ENCODE data around the gene COL6A1. TPM values are rescaled to one million over a fixed set of nuclear protein-coding genes. Genes with fewer than 3 reads are reported as not detected.

COL6A1 gene
- total RNA-seq, 1 experiment from 2014 or later: 87.5 TPM

GRCh38 chr21:45983981-45984551, 2.5 kb downstream of the COL6A1 start:
- intact Hi-C loops (cut with micrococcal nuclease): no loop called here
- Histone ChIP-seq H4K20me1 (ENCODE audit: insufficient read depth) (no peaks in the 10 kb centered on the region), H3K27me3 (ENCODE audit: insufficient read depth, low read length) (no peaks in the 10 kb centered on the region), H3K27ac (ENCODE audit: low read depth, low read length) (no peak overlapping the region; the same call in 1 of the 2 replicates), H3K9ac (ENCODE audit: low read length) (no peak overlapping the region), H3K4me3 (replicated peaks in 1 of 2; ENCODE audit: low read depth in 1 of 2, low read length in 2 of 2) (no peak overlapping the region), H2AFZ (ENCODE audit: low read depth, low read length, poor library complexity, severe bottlenecking) (no peak overlapping the region), H3K36me3 (ENCODE audit: control insufficient read depth in 1 of 2, insufficient read depth in 2 of 2, low read length in 2 of 2) (peaks cover 0 to 11% of the 10 kb centered on the region in 2 experiments; a peak in 2 of 4 replicates), H3K79me2 (ENCODE audit: insufficient read depth, low read length) (no peaks in the 10 kb centered on the region; the same call in 1 of the 2 replicates), H3K9me2 (ENCODE audit: insufficient read depth) (no peaks in the 10 kb centered on the region), H3K4me2 (ENCODE audit: low read length) (no peak overlapping the region), H3K4me1 (ENCODE audit: control insufficient read depth in 1 of 2, insufficient read depth in 2 of 2, low read length in 2 of 2) (peaks cover 3 to 25% of the 10 kb centered on the region in 2 experiments; a peak in 3 of 4 replicates), H3K9me3 (ENCODE audit: control insufficient read depth in 1 of 2, insufficient read depth in 1 of 2, low read depth in 1 of 2, low read length in 2 of 2) (no peaks in the 10 kb centered on the region)
- TF ChIP-seq ZBTB33 (IDR thresholded peaks at IDR 0.05; ENCODE audit: extremely low read depth, insufficient replicate concordance, low read length): no peak
- no peak for TF ChIP-seq POLR2AphosphoS5 (IDR thresholded peaks at IDR 0.05; ENCODE audit: low read depth, low read length)
- no peak for TF ChIP-seq ZNF274 (IDR thresholded peaks at IDR 0.05; ENCODE audit: low read depth, low read length)
- TF ChIP-seq RAD21 (IDR thresholded peaks at IDR 0.05; ENCODE audit: low read depth): no peak
- TF ChIP-seq MAX (IDR thresholded peaks at IDR 0.05): no peak
- TF ChIP-seq, protein P1, sequence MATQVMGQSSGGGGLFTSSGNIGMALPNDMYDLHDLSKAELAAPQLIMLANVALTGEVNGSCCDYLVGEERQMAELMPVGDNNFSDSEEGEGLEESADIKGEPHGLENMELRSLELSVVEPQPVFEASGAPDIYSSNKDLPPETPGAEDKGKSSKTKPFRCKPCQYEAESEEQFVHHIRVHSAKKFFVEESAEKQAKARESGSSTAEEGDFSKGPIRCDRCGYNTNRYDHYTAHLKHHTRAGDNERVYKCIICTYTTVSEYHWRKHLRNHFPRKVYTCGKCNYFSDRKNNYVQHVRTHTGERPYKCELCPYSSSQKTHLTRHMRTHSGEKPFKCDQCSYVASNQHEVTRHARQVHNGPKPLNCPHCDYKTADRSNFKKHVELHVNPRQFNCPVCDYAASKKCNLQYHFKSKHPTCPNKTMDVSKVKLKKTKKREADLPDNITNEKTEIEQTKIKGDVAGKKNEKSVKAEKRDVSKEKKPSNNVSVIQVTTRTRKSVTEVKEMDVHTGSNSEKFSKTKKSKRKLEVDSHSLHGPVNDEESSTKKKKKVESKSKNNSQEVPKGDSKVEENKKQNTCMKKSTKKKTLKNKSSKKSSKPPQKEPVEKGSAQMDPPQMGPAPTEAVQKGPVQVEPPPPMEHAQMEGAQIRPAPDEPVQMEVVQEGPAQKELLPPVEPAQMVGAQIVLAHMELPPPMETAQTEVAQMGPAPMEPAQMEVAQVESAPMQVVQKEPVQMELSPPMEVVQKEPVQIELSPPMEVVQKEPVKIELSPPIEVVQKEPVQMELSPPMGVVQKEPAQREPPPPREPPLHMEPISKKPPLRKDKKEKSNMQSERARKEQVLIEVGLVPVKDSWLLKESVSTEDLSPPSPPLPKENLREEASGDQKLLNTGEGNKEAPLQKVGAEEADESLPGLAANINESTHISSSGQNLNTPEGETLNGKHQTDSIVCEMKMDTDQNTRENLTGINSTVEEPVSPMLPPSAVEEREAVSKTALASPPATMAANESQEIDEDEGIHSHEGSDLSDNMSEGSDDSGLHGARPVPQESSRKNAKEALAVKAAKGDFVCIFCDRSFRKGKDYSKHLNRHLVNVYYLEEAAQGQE (IDR thresholded peaks at IDR 0.05; ENCODE audit: low read depth): no peak
- no TSS peak for BruUV-seq (replicated peaks)
- CTCF ChIA-PET: no interaction called here
- RAD21 ChIA-PET (ENCODE audit: low non-redundant PET in 1 of 2, low total read pairs in 2 of 2, uncharacterized antibody in 2 of 2, unreplicated experiment in 2 of 2): no interaction called here
- POLR2A ChIA-PET: no interaction called here
- no peak for ATAC-seq
- no peak for DNase-seq (ENCODE audit: low read depth, low spot score)
